ENCODE measurements around the gene MINPP1.

- TF ChIP-seq GATA2 (IDR thresholded peaks at IDR 0.05; ENCODE audit: low read depth, low read length) (no peak), GATA3 (IDR thresholded peaks at IDR 0.05; ENCODE audit: low read depth, low read length) (no peak)
Measured at GRCh38 chr10:87585565-87586514, 81.1 kb downstream of the MINPP1 start.

All from SH-SY5Y (cell line).